Measurements from ENCODE around the gene CYP2W1.

CYP2W1 gene

GRCh38 chr7:966291-967069 is 16.5 kb upstream of the CYP2W1 start:
- DNase-seq: peak; percentile 40

GRCh38 chr7:967361-968082 is 15.5 kb upstream of the CYP2W1 start:
- no peak for DNase-seq

DNA sequence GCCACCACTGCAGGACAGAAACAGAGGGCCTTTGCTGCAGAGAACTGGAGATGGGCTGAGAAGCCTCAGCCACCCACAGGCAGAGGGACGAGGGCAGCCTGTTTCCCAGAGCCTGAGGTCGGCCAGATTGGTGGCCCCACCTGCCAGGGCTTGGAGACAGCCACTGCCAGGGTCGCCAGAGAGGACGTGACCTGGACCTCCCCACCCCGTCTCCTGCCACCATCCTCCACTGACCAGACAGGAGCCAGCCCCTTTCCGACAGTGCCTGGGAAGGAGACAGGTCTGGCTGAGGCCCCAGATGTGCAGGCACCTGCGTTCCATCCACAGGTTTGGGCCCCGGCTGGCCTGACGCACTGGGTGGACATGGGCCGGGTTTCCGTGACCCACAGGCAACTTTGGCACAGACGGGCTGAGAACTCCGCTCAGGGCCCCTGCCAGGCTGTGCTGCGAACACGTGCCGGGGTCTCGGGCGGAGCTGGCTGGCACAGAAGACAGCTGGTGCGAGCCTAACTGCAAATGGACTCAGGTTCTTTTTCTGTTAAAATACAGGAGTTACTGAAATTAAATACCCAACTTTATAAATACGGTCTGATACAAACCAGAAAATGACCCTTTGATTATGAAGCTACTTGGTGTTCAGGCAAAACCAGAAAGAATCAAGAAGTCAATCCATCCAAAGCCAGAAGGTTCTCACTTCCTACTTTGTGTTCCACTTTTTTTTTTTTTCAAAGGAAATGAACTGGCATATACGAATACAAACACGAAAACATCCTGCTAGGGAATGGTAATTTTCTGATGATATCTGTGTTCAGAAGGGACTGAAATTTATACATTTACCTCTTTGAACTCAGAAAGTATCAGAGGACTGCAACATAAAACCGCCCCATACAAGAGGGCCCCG is 14.5 kb upstream of the CYP2W1 start:
- no peak for DNase-seq

DNA sequence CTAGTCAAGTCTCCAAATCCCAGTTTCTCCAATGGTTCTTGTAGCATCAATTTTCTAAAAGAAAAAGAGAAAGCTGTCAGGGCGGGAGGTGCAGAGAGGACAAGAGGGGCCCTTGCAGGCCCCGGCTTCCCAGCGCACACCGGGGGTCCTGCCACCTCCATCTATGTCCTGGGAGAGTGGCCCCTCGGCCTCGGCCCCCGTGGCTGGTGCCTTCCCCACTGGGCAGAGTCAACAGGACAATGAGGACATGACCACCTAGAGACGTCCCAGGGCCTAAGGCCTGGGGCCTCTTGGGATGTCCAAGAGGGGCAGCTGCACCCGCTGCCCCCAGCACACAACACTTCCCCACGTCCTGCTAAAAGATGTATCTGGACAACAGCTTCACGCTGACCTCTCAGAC is 13.6 kb upstream of the CYP2W1 start:
- no peak for DNase-seq

- DNase-seq: no peak
These were observed 12.2 kb upstream of the CYP2W1 start for GRCh38 chr7:970744-971143.

DNA sequence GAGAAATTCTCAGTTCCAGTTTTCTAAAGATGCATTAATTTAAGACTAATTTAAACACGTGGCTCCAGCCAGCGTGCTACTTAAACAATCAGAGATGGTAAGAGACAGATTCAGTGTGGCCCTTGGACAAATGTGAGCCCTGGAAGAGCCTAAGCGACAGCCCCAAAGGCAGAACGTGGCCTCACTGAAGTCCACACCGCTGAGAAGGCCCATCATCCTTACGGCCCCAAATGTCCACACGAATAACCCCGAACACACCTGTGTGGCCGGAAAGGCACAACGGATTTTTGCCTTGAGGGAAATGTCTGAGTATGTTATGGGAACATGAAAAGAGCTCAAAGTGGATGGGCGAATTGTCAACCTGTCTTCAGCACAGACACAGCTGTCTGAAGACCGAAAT is 10.9 kb upstream of the CYP2W1 start:
- no peak for DNase-seq

GRCh38 chr7:972676-973309 is 10.2 kb upstream of the CYP2W1 start:
- no peak for DNase-seq

- DNase-seq: no peak
These were observed 9.7 kb upstream of the CYP2W1 start for GRCh38 chr7:973312-973711.

- DNase-seq: no peak
These were observed 8.8 kb upstream of the CYP2W1 start for GRCh38 chr7:974172-974571.

- DNase-seq: peak; percentile 95
These were observed 7.9 kb upstream of the CYP2W1 start, which contains the start of gene COX19 for GRCh38 chr7:974820-975681. Gene COX19 (minus strand): TSS chr7:975549. CDS start chr7:975509, 40 bp downstream.

- no peak for DNase-seq
These were observed 7.1 kb upstream of the CYP2W1 start for GRCh38 chr7:975702-976473.

- no peak for DNase-seq
These were observed 6.1 kb upstream of the CYP2W1 start for GRCh38 chr7:976901-977325.

DNA sequence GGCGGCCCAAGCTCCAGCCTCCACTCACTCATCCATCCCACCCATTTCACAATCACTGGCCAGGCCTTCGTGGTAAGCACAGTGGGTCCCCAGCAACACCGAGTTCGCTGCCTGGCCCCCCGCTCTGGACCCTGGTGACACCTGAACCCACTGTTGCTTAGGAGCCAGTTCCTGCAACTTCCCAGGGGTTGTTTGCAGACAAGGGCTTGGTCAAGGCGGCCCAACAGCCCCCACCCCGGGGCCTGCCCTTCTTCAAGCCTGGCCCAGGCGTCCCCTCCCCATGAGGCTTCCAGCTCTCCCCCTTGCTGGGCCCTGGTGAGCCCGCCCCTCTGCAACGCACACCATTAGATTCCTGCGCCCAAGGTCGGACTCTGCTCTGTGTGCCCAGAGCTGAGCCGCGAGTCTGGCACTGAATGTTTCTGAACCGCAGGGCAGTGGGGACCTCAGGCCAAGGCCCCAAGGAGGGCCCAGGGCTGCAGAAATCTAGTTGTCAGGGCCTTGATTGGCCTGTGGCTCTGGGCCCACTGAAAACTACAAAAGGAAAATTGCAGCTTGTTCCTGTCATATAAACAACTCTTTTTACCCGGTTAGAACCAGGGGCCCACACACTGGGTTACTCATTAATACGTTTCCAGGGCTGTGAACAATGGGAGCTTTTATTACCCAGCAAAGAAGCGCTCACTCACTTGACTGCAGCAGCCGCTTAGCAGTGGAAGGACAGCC is 5.5 kb upstream of the CYP2W1 start:
- DNase-seq: no peak

GRCh38 chr7:978049-978346 is 5.0 kb upstream of the CYP2W1 start:
- DNase-seq: no peak

- DNase-seq: no peak
These were observed 4.4 kb upstream of the CYP2W1 start for GRCh38 chr7:978416-979091.

DNA sequence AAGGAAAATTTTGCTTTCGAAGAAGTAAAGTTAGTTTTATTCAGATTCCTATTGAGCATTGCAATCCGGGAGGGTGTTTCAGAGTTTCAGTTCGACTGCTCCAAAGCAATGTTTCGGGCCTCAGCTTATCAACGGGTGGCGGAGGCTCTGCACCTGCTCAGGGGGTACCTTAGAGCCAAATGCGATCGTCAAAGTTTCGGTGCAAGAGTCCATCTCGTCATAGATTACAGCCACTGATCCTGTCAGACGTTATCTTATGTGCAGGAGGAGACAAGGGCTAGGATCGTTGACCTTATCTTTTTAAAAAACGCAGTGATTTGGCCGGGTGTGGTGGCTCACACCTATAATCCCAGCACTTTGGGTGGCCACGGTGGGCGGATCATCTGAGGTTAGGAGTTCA is 3.8 kb upstream of the CYP2W1 start:
- no peak for DNase-seq

GRCh38 chr7:979886-980571 is 3.0 kb upstream of the CYP2W1 start:
- no peak for DNase-seq

GRCh38 chr7:981793-982510 is 1.0 kb upstream of the CYP2W1 start:
- DNase-seq: no peak

All from islet precursor cell (in vitro differentiated cells).